ENCODE measurements around the gene EPG5. TPM values are rescaled to one million over a fixed set of nuclear protein-coding genes. Genes with fewer than 3 reads are reported as not detected.

EPG5 gene
- total and polyA plus RNA-seq, 10 donors, result 4.6 to 67.9 (median 48.5) TPM

DNA sequence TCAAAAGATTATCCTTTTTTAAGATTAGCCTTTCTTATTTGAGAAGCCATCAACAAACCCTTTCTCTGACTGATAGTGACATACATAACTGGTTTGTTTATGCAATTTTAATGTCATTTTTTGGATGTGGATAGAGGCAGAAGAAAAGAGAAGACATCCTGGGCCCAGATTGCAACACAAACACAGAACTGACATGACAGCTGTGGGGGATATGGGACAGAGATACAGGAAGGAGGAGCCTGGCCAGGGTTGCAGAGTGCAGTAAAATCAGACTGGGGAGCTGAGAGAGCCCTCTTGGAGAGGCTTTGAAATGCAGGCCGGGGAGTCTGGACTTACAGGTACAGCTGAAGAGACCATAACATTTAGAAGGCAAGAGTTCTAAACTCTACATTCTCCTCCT, 76.5 kb downstream of the EPG5 start:
- peaks cover 0 to 36% (median 7%) of the 10 kb centered on the region in 6 donors for H3K4me1 ChIP-seq
- H3K9me3 ChIP-seq, result no peaks in the 10 kb centered on the region
- 57 to 95% (median 91%) methylated on average over 1 of the region's 1 CpG for WGBS, 5 donors
- TF ChIP-seq POLR2AphosphoS5 (IDR thresholded peaks at IDR 0.05), result no peak
- no peak for TF ChIP-seq POLR2A (IDR thresholded peaks at IDR 0.05)
- no peak for TF ChIP-seq CTCF (IDR thresholded peaks at IDR 0.05 in 8 of 11, conservative IDR thresholded peaks at IDR 0.05 in 3 of 11)
- no peak overlapping the region for H3K4me3 ChIP-seq
- peaks cover 0 to 97% (median 42%) of the 10 kb centered on the region in 6 donors for H3K36me3 ChIP-seq
- peak overlapping the region in 5 of 8 donors; percentile 39 to 78 (median 74) for H3K27ac ChIP-seq
- peak; percentile 71 for DNase-seq
- intact Hi-C loops (cut with DNase I; ENCODE audit: low total_unique reads), result no loop called here
- H3K27me3 ChIP-seq (replicated peaks in 1 of 7), result no peaks in the 10 kb centered on the region

- intact Hi-C loops (cut with DNase I; ENCODE audit: low total_unique reads), result loop anchor here (10.0 kb wide), 1 partner anchor 225 kb away; no protein-coding TSS in a partner anchor
These were observed 77.6 kb downstream of the EPG5 start for GRCh38 chr18:45889419-45890064.

GRCh38 chr18:45887585-45887984, 79.5 kb downstream of the EPG5 start:
- intact Hi-C loops (cut with DNase I; ENCODE audit: low total_unique reads), result loop anchor here (10.0 kb wide), 1 partner anchor 223 kb away; no protein-coding TSS in a partner anchor
- peaks cover 0 to 36% (median 7%) of the 10 kb centered on the region in 6 donors for H3K4me1 ChIP-seq
- no peak for DNase-seq
- H3K36me3 ChIP-seq, result peaks cover 0 to 99% (median 56%) of the 10 kb centered on the region in 6 donors
- no peaks in the 10 kb centered on the region for H3K9me3 ChIP-seq
- no peak overlapping the region for H3K4me3 ChIP-seq
- TF ChIP-seq POLR2A (IDR thresholded peaks at IDR 0.05) (no peak), CTCF (IDR thresholded peaks at IDR 0.05 in 8 of 11, conservative IDR thresholded peaks at IDR 0.05 in 3 of 11) (no peak), POLR2AphosphoS5 (IDR thresholded peaks at IDR 0.05) (no peak)
- no peak overlapping the region for H3K27ac ChIP-seq
- H3K27me3 ChIP-seq (replicated peaks in 1 of 7), result no peaks in the 10 kb centered on the region
- 95 to 100% (median 99%) methylated on average over 5 of the region's 5 CpGs for WGBS, 5 donors

More at GRCh38 chr18:45889419-45890064, 77.6 kb downstream of the EPG5 start:
- no peak for DNase-seq
- TF ChIP-seq CTCF (IDR thresholded peaks at IDR 0.05 in 8 of 11, conservative IDR thresholded peaks at IDR 0.05 in 3 of 11) (no peak), POLR2A (IDR thresholded peaks at IDR 0.05) (no peak), POLR2AphosphoS5 (IDR thresholded peaks at IDR 0.05) (no peak)
- Histone ChIP-seq H3K36me3 (peaks cover 0 to 97% (median 46%) of the 10 kb centered on the region in 6 donors), H3K4me3 (no peak overlapping the region), H3K4me1 (peaks cover 0 to 36% (median 7%) of the 10 kb centered on the region in 6 donors), H3K27me3 (replicated peaks in 1 of 7) (no peaks in the 10 kb centered on the region), H3K27ac (peak overlapping the region in 7 of 8 donors; percentile 10 to 78 (median 61)), H3K9me3 (no peaks in the 10 kb centered on the region)
- WGBS, 5 donors, result 55 to 80% (median 64%) methylated on average over 3 of the region's 3 CpGs

- WGBS, 5 donors, result 89 to 94% (median 91%) methylated on average over 3 of the region's 3 CpGs
- H3K27ac ChIP-seq, result no peak overlapping the region
- no peak for TF ChIP-seq POLR2AphosphoS5 (IDR thresholded peaks at IDR 0.05)
- no peak for TF ChIP-seq POLR2A (IDR thresholded peaks at IDR 0.05)
- TF ChIP-seq CTCF (IDR thresholded peaks at IDR 0.05 in 8 of 11, conservative IDR thresholded peaks at IDR 0.05 in 3 of 11), result no peak
- H3K4me3 ChIP-seq, result no peak overlapping the region
- H3K36me3 ChIP-seq, result peaks cover 4 to 99% (median 55%) of the 10 kb centered on the region in 6 donors
- H3K9me3 ChIP-seq, result no peaks in the 10 kb centered on the region
- no peaks in the 10 kb centered on the region for H3K27me3 ChIP-seq (replicated peaks in 1 of 7)
- peaks cover 4 to 16% (median 11%) of the 10 kb centered on the region in 6 donors for H3K4me1 ChIP-seq
- no peak for DNase-seq
- intact Hi-C loops (cut with DNase I; ENCODE audit: low total_unique reads), result loop anchor here (10.0 kb wide), 1 partner anchor 216 kb away; no protein-coding TSS in a partner anchor
These were observed 86.1 kb downstream of the EPG5 start for GRCh38 chr18:45880876-45881558.

Data from spleen (tissue), 11 donors.